Natural killer cell (primary cell): ENCODE results near the gene PSORS1C1. TPM values are rescaled to one million over a fixed set of nuclear protein-coding genes. Genes with fewer than 3 reads are reported as not detected.
"Not testable (repeated sequence)": the region's sequence is repeated elsewhere in the genome, so short reads cannot be mapped to it uniquely, and the experiment has no call there.

Source experiments
- ATAC-seq, 3 donors: fragments of 150-1000 bp in 2 of 3; fragments of 200-7000 bp in 1 of 3; cut with Tn5 transposase; 1 replicate in 1 of 3; 2 replicates in 2 of 3; pipeline ENCODE4 v1.10.0; 2021; ENCODE audit warnings: mild to moderate bottlenecking in 2 of 3, moderate library complexity in 2 of 3
- DNase-seq, 2 donors: peaks; one replicate each; pipeline versions ENCODE4 v3.0.0 to v3.0.0-alpha.2; 2013 to 2021; ENCODE audit warnings: mixed read lengths in 1 of 2
- H3K27ac ChIP-seq: one replicate; pipeline ENCODE4 v1.5.1; 2013; ENCODE audit warnings: mild to moderate bottlenecking, low read length
- H3K27me3 ChIP-seq: one replicate; pipeline ENCODE4 v1.6.1; 2013; ENCODE audit warnings: low read length; ENCODE audit not compliant: control insufficient read depth, insufficient read depth
- H3K36me3 ChIP-seq: one replicate; pipeline ENCODE4 v1.6.1; 2013; ENCODE audit warnings: low read length; ENCODE audit not compliant: control insufficient read depth, insufficient read depth
- H3K4me1 ChIP-seq: one replicate; pipeline ENCODE4 v1.6.1; 2013; ENCODE audit warnings: low read length; ENCODE audit not compliant: control insufficient read depth, insufficient read depth
- H3K4me3 ChIP-seq: one replicate; pipeline ENCODE4 v1.5.1; 2013; ENCODE audit warnings: low read length
- H3K9me3 ChIP-seq: one replicate; pipeline ENCODE4 v1.6.1; 2013; ENCODE audit warnings: low read length; ENCODE audit not compliant: control insufficient read depth, insufficient read depth
- H3K27ac Mint-ChIP-seq, 2 donors: one replicate each; pipeline ENCODE4 v1.8.0; 2022; ENCODE audit warnings: mild to moderate bottlenecking in 2 of 2, mixed read lengths in 2 of 2, moderate library complexity in 1 of 2
- H3K27me3 Mint-ChIP-seq, 2 donors: one replicate each; pipeline ENCODE4 v1.8.0; 2022; ENCODE audit warnings: low read depth in 2 of 2, mixed read lengths in 2 of 2
- H3K36me3 Mint-ChIP-seq: one replicate; pipeline ENCODE4 v1.8.0; 2022; ENCODE audit warnings: mixed read lengths
- H3K4me1 Mint-ChIP-seq, 2 donors: one replicate each; pipeline ENCODE4 v1.8.0; 2022; ENCODE audit warnings: mixed read lengths in 2 of 2
- H3K4me3 Mint-ChIP-seq: one replicate; pipeline ENCODE4 v1.8.0; 2022; ENCODE audit warnings: mild to moderate bottlenecking, moderate library complexity, mixed read lengths
- H3K9me3 Mint-ChIP-seq, 2 donors: one replicate each; pipeline ENCODE4 v1.8.0; 2022; ENCODE audit warnings: mixed read lengths in 2 of 2
- CTCF ChIP-seq: fragments of 200-600 bp; IDR thresholded peaks from one replicate; pipeline ENCODE4 v1.8.0; 2022; ENCODE audit warnings: antibody characterized with exemption
- WGBS: methylation state at CpG from one replicate; pipeline ENCODE4 v1.1.7; 2013; ENCODE audit warnings: missing lambda C conversion rate; ENCODE audit not compliant: insufficient coverage; 5-methylcytosine and 5-hydroxymethylcytosine counted together
- intact Hi-C: fragments of 100-400 bp; cut with micrococcal nuclease; formaldehyde crosslinking; loops from one replicate; pipeline ENCODE4 v1.14.2; 2022
- total RNA-seq, 4 donors: library from RNA; stranded (reverse); fragments of 120-200 nt in 1 of 4; gene quantifications; one replicate each; pipeline versions ENCODE4 v1.2.3 to v1.2.4, GENCODE V29; 2013 to 2022

Gene PSORS1C1
- total RNA-seq, 3 donors from 2014 or later (not counting 1 experiment from before 2014, with no cell fraction given), result not detected

- Mint-ChIP-seq H3K4me1 (peaks cover 9 to 23% of the 10 kb centered on the region in 2 donors), H3K36me3 (no peaks in the 10 kb centered on the region), H3K9me3 (no peaks in the 10 kb centered on the region), H3K27ac (peak overlapping the region; percentile 51 to 87), H3K4me3 (peak overlapping the region; percentile 85), H3K27me3 (no peaks in the 10 kb centered on the region)
- H3K4me3 ChIP-seq, result peak overlapping the region; percentile 63
- WGBS, result 55% methylated on average over 26 of the region's 26 CpGs
- intact Hi-C loops, result no loop called here
- H3K27ac ChIP-seq, result peak overlapping the region; percentile 9
- no peaks in the 10 kb centered on the region for H3K36me3 ChIP-seq
- no peak for TF ChIP-seq CTCF
- peaks cover 17% of the 10 kb centered on the region for H3K4me1 ChIP-seq
- no peaks in the 10 kb centered on the region for H3K9me3 ChIP-seq
- DNase-seq (peak; percentile 66 to 87), ATAC-seq (peak; percentile 98 to 99 (median 99))
- H3K27me3 ChIP-seq, result no peaks in the 10 kb centered on the region
Measured at GRCh38 chr6:31180500-31180899, 65.9 kb downstream of the PSORS1C1 start.

GRCh38 chr6:31183287-31183686 is 68.7 kb downstream of the PSORS1C1 start:
- H3K4me1 Mint-ChIP-seq, result peaks cover 0 to 19% of the 10 kb centered on the region in 2 donors
- H3K4me3 Mint-ChIP-seq, H3K9me3 Mint-ChIP-seq, DNase-seq, H3K27ac Mint-ChIP-seq, H3K9me3 ChIP-seq, H3K4me1 ChIP-seq, H3K36me3 Mint-ChIP-seq, H3K27me3 Mint-ChIP-seq, H3K27me3 ChIP-seq, intact Hi-C loops, ATAC-seq, H3K27ac ChIP-seq, H3K36me3 ChIP-seq, H3K4me3 ChIP-seq: not testable (repeated sequence)
- WGBS, result 91% methylated on average over 2 of the region's 2 CpGs

GRCh38 chr6:31183859-31184258 is 69.3 kb downstream of the PSORS1C1 start:
- H3K27ac Mint-ChIP-seq, result not testable (repeated sequence)

GRCh38 chr6:31185695-31186051 is 71.1 kb downstream of the PSORS1C1 start:
- ATAC-seq, H3K27ac Mint-ChIP-seq: not testable (repeated sequence)
- WGBS, result 43% methylated on average over 4 of the region's 4 CpGs

More at GRCh38 chr6:31183859-31184258, 69.3 kb downstream of the PSORS1C1 start:
- H3K36me3 Mint-ChIP-seq, DNase-seq, H3K4me3 ChIP-seq, intact Hi-C loops, H3K27me3 ChIP-seq, H3K27me3 Mint-ChIP-seq, H3K36me3 ChIP-seq, H3K9me3 ChIP-seq, H3K4me1 ChIP-seq, H3K9me3 Mint-ChIP-seq, ATAC-seq, H3K4me3 Mint-ChIP-seq, H3K27ac ChIP-seq: not testable (repeated sequence)
- H3K4me1 Mint-ChIP-seq, result peaks cover 0 to 19% of the 10 kb centered on the region in 2 donors
- 96% methylated on average over 6 of the region's 6 CpGs for whole genome bisulfite sequencing

GRCh38 chr6:31186052-31186734 is 71.6 kb downstream of the PSORS1C1 start:
- H3K36me3 ChIP-seq, result no peaks in the 10 kb centered on the region
- Mint-ChIP-seq H3K4me1 (peaks cover 0 to 6% of the 10 kb centered on the region in 2 donors), H3K27me3 (no peaks in the 10 kb centered on the region), H3K36me3 (no peaks in the 10 kb centered on the region), H3K9me3 (no peaks in the 10 kb centered on the region), H3K4me3 (no peak overlapping the region), H3K27ac (no peak overlapping the region)
- no peaks in the 10 kb centered on the region for H3K4me1 ChIP-seq
- H3K9me3 ChIP-seq, result no peaks in the 10 kb centered on the region
- 90% methylated on average over 24 of the region's 24 CpGs for WGBS
- H3K27ac ChIP-seq, result no peak overlapping the region
- no peak for ATAC-seq
- H3K4me3 ChIP-seq, result no peak overlapping the region
- no peak for TF ChIP-seq CTCF
- intact Hi-C loops, result no loop called here
- H3K27me3 ChIP-seq, result no peaks in the 10 kb centered on the region
- no peak for DNase-seq

More at GRCh38 chr6:31185695-31186051, 71.1 kb downstream of the PSORS1C1 start:
- H3K4me1 Mint-ChIP-seq, H3K4me1 ChIP-seq, H3K27ac ChIP-seq, H3K4me3 ChIP-seq, intact Hi-C loops, DNase-seq, H3K9me3 Mint-ChIP-seq, H3K9me3 ChIP-seq, H3K36me3 Mint-ChIP-seq, H3K36me3 ChIP-seq, H3K27me3 ChIP-seq, H3K4me3 Mint-ChIP-seq, H3K27me3 Mint-ChIP-seq: not testable (repeated sequence)
